Measurements from ENCODE around the gene NEUROD2.

DNA sequence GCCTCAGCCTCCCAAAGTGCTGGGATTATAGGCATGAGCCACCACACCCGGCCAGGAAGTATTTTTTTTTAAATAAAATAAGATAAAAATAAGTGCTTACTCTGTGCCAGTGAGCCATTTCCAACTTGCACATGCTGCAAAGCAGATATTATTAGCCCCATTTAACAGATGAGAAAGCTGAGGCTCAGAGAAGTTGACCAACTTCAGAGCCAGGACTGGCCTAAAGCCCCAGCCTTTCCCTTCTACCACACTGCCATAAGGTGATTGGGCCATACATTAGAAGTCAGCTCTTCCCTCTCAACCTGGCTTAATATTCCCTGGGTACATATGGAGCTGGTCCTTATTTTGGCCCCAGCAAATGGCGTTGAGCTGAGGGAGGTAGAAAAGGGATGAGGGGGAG lies 25.1 kb downstream of the NEUROD2 start:
- TF ChIP-seq, protein P1, sequence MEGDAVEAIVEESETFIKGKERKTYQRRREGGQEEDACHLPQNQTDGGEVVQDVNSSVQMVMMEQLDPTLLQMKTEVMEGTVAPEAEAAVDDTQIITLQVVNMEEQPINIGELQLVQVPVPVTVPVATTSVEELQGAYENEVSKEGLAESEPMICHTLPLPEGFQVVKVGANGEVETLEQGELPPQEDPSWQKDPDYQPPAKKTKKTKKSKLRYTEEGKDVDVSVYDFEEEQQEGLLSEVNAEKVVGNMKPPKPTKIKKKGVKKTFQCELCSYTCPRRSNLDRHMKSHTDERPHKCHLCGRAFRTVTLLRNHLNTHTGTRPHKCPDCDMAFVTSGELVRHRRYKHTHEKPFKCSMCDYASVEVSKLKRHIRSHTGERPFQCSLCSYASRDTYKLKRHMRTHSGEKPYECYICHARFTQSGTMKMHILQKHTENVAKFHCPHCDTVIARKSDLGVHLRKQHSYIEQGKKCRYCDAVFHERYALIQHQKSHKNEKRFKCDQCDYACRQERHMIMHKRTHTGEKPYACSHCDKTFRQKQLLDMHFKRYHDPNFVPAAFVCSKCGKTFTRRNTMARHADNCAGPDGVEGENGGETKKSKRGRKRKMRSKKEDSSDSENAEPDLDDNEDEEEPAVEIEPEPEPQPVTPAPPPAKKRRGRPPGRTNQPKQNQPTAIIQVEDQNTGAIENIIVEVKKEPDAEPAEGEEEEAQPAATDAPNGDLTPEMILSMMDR (IDR thresholded peaks at IDR 0.05): no peak
- TF ChIP-seq POLR2A (IDR thresholded peaks at IDR 0.05): no peak
